ENCODE data around the gene EFNA1. TPM values are rescaled to one million over a fixed set of nuclear protein-coding genes. Genes with fewer than 3 reads are reported as not detected.

The EFNA1 gene
- total RNA-seq, 1 donor from 2014 or later: 53.3 TPM

GRCh38 chr1:155174324-155175280, 46.9 kb downstream of the EFNA1 start:
- DNase-seq (ENCODE audit: low read depth, low spot score): no peak

DNA sequence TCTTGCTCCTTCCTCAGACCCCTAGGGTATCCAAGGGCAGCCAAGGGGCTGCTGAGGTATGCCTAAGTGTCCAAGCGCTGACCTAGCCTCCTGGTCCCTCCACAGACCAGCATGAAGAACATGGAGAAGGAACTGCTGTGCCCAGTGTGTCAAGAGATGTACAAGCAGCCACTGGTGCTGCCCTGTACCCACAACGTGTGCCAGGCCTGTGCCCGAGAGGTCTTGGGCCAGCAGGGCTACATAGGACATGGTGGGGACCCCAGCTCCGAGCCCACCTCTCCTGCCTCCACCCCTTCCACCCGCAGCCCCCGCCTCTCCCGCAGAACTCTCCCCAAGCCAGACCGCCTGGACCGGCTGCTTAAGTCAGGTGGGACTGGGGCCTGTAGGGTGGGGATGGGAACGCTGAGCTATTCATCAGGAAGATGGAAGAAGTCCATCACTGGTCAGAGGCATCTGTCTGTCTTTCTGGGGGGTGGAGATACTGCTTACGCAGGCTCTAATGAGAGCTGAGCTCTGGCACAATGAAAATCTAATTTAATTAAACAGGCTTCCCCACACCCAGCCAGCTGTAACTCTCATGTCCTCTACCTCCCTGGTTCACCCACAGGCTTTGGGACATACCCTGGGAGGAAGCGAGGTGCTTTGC, 47.7 kb downstream of the EFNA1 start:
- no peak for DNase-seq (ENCODE audit: low read depth, low spot score)

DNA sequence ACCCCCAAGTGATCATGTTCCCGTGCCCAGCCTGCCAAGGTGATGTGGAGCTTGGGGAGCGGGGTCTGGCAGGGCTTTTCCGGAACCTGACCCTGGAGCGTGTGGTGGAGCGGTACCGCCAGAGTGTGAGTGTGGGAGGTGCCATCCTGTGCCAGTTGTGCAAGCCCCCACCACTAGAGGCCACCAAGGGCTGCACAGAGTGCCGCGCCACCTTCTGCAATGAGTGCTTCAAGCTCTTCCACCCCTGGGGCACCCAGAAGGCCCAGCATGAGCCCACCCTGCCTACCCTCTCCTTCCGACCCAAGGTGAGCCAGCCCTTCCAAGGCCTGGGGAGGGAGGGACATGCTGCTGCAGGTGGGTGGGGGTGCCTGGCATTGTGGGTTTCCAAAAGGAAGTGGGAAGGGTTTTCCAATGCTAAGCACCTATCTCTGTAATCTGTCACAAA, 48.3 kb downstream of the EFNA1 start:
- DNase-seq (ENCODE audit: low read depth, low spot score): no peak

GRCh38 chr1:155176544-155177071, 48.9 kb downstream of the EFNA1 start:
- DNase-seq (ENCODE audit: low read depth, low spot score): no peak

- no peak for DNase-seq (ENCODE audit: low read depth, low spot score)
Measured at GRCh38 chr1:155177192-155177917, 49.7 kb downstream of the EFNA1 start.

GRCh38 chr1:155177918-155178281, 50.2 kb downstream of the EFNA1 start:
- DNase-seq (ENCODE audit: low read depth, low spot score): no peak

- no peak for DNase-seq (ENCODE audit: low read depth, low spot score)
Measured at GRCh38 chr1:155178441-155179111, 50.9 kb downstream of the EFNA1 start.

- DNase-seq (ENCODE audit: low read depth, low spot score): no peak
Measured at GRCh38 chr1:155179112-155180031, 51.7 kb downstream of the EFNA1 start.

DNA sequence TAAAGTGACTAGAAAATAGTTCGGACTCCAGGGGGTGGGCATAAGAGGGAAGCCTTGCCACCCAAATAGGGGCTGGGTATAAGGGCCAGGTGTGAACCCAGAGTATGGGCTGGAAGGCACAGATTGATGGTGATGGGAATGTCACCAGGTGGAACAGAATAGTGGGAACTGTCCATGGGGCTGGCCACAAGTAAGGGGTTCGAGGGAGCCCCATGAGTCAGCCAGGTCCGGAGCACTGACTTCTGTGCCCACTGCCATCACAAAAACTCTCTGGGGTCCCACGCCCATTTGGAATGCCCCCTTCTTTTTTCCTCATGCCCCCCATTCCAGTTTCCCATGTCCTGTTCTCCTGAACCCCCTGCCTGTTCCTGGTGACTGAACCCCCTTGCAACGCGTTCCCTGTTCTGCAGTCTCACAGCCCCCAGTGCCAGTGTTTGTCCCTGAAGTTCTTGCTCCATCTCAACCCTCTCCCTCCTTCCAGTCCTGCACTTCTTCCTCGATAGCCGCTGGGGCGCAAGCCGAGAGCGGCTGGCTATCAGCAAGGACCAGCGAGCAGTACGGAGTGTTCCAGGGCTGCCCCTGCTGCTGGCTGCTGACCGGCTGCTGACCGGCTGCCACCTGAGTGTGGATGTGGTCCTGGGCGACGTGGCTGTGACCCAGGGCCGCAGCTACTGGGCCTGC, 53.8 kb downstream of the EFNA1 start:
- no peak for DNase-seq (ENCODE audit: low read depth, low spot score)

- DNase-seq (ENCODE audit: low read depth, low spot score): no peak
Measured at GRCh38 chr1:155182052-155182550, 54.4 kb downstream of the EFNA1 start.

DNA sequence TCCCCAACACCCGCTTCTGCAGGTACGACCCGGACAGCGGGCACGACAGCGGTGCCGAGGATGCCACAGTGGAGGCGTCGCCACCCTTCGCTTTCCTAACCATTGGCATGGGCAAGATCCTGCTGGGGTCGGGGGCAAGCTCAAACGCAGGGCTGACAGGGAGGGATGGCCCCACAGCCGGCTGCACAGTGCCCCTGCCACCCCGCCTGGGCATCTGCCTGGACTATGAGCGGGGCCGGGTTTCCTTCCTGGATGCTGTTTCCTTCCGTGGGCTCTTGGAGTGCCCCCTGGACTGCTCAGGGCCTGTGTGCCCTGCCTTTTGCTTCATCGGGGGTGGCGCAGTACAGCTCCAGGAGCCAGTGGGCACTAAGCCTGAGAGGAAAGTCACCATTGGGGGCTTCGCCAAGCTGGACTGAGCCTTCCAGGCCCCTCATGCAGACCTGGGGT, 56.1 kb downstream of the EFNA1 start:
- no peak for DNase-seq (ENCODE audit: low read depth, low spot score)

GRCh38 chr1:155184351-155184811, 56.7 kb downstream of the EFNA1 start:
- DNase-seq (ENCODE audit: low read depth, low spot score): no peak

Other genes starting within 250 kb of the EFNA1 start
- 13.9 and 17.6 TPM in 2 replicates for gene PMVK, start 191.2 kb upstream of the EFNA1 start, total RNA-seq
- gene PBXIP1, start 171.8 kb upstream of the EFNA1 start, total RNA-seq: 78.0 and 94.9 TPM in 2 replicates
- 6.3 and 7.2 TPM in 2 replicates for gene PYGO2, start 166.1 kb upstream of the EFNA1 start, total RNA-seq
- gene SHC1, start 157.1 kb upstream of the EFNA1 start, total RNA-seq: 186 and 321 TPM in 2 replicates
- 78.0 and 143 TPM in 2 replicates for gene CKS1B, start 153.2 kb upstream of the EFNA1 start, total RNA-seq
- gene FLAD1, start 144.5 kb upstream of the EFNA1 start, total RNA-seq: 29.5 TPM in 2 replicates
- 0.56 and 0.66 TPM in 2 replicates for gene LENEP, start 134.3 kb upstream of the EFNA1 start, total RNA-seq
- gene ZBTB7B, start 125.1 kb upstream of the EFNA1 start, total RNA-seq: 11.5 and 22.2 TPM in 2 replicates
- 0.07 TPM in 1 of 2 replicates, not detected in the other for gene DCST2, start 94.1 kb upstream of the EFNA1 start, total RNA-seq
- gene DCST1, start 94.1 kb upstream of the EFNA1 start, total RNA-seq: not detected in 2 replicates
- 265 and 328 TPM in 2 replicates for gene ADAM15, start 76.6 kb upstream of the EFNA1 start, total RNA-seq
- 6.5 and 10.9 TPM in 2 replicates for gene EFNA4, start 64.1 kb upstream of the EFNA1 start, total RNA-seq
- 1.2 and 1.9 TPM in 2 replicates for gene EFNA3, start 49.0 kb upstream of the EFNA1 start, total RNA-seq
- gene SLC50A1, start 8.0 kb downstream of the EFNA1 start, total RNA-seq: 24.1 and 40.8 TPM in 2 replicates
- gene DPM3, start 12.7 kb downstream of the EFNA1 start, total RNA-seq: 29.2 and 31.1 TPM in 2 replicates
- 117 and 121 TPM in 2 replicates for gene KRTCAP2, start 45.4 kb downstream of the EFNA1 start, total RNA-seq
- 4.1 and 4.9 TPM in 2 replicates for gene TRIM46, start 46.0 kb downstream of the EFNA1 start, total RNA-seq
- 12.8 and 17.1 TPM in 2 replicates for gene THBS3, start 80.0 kb downstream of the EFNA1 start, total RNA-seq
- gene MTX1, start 80.8 kb downstream of the EFNA1 start, total RNA-seq: 45.1 and 54.2 TPM in 2 replicates
- 4.9 and 6.5 TPM in 2 replicates for gene ENTREP3, start 127.6 kb downstream of the EFNA1 start, total RNA-seq
- 32.3 and 45.2 TPM in 2 replicates for gene SCAMP3, start 134.5 kb downstream of the EFNA1 start, total RNA-seq
- gene CLK2, start 145.6 kb downstream of the EFNA1 start, total RNA-seq: 19.8 and 28.7 TPM in 2 replicates
- 0.40 and 0.53 TPM in 2 replicates for gene HCN3, start 149.6 kb downstream of the EFNA1 start, total RNA-seq
- not detected in 2 replicates for gene PKLR, start 173.6 kb downstream of the EFNA1 start, total RNA-seq
- 425 and 494 TPM in 2 replicates for gene FDPS, start 181.0 kb downstream of the EFNA1 start, total RNA-seq
- 10.8 and 21.2 TPM in 2 replicates for gene RUSC1, start 193.0 kb downstream of the EFNA1 start, total RNA-seq